H1 (cell line): Measurements from ENCODE around the gene MYH10. TPM values are rescaled to one million over a fixed set of nuclear protein-coding genes. Genes with fewer than 3 reads are reported as not detected.

ENCODE experiments used
- CTCF ChIA-PET: fragments of 300-600 bp; sonication (Branson Sonifier 250); formaldehyde crosslinking; loops from one replicate; lab custom pipeline; 2021; ENCODE audit not compliant: partially characterized antibody; lab: Charles Lee
- POLR2A ChIA-PET: fragments of 300-600 bp; sonication (Branson Sonifier 250); formaldehyde crosslinking; loops from one replicate; lab custom pipeline; 2021; ENCODE audit warnings: inconsistent platforms; ENCODE audit not compliant: partially characterized antibody; lab: Charles Lee
- DNase-seq, 2 experiments: peaks; one replicate each; pipeline versions ENCODE4 v3.0.0 to v3.0.0-alpha.2; 2010 to 2022; ENCODE audit warnings: low spot score in 2 of 2, low read depth in 1 of 2, mixed read lengths in 1 of 2
- FAIRE-seq: peaks from 2 replicates; lab custom pipeline; 2011; peaks lifted over from hg19 to GRCh38; lab: Jason Lieb, UNC
- H2AFZ ChIP-seq: 2 replicates; pipeline ENCODE4 v1.8.1; 2012; ENCODE audit warnings: low read length, inconsistent platforms
- H2AK5ac ChIP-seq: 2 replicates; pipeline ENCODE4 v1.6.1; 2013; ENCODE audit warnings: low read depth, low read length
- H2BK120ac ChIP-seq: replicated peaks from 2 replicates; pipeline ENCODE3; 2013; ENCODE audit warnings: low read depth, low read length, inconsistent platforms
- H2BK12ac ChIP-seq: 2 replicates; pipeline ENCODE4 v1.6.1; 2013; ENCODE audit warnings: low read depth, low read length
- H2BK15ac ChIP-seq: 2 replicates; pipeline ENCODE4 v1.6.1; 2013; ENCODE audit warnings: low read length
- H2BK20ac ChIP-seq: 2 replicates; pipeline ENCODE4 v1.6.1; 2013; ENCODE audit warnings: low read length
- H2BK5ac ChIP-seq: 2 replicates; pipeline ENCODE4 v1.6.1; 2013; ENCODE audit warnings: low read depth, low read length
- H3K14ac ChIP-seq: 2 replicates; pipeline ENCODE4 v1.6.1; 2013; ENCODE audit warnings: inconsistent platforms; ENCODE audit not compliant: insufficient read length
- H3K18ac ChIP-seq: 2 replicates; pipeline ENCODE4 v1.6.1; 2013; ENCODE audit warnings: low read length; ENCODE audit errors: extremely low read depth
- H3K23ac ChIP-seq: 2 replicates; pipeline ENCODE4 v1.6.1; 2013; ENCODE audit warnings: inconsistent platforms; ENCODE audit not compliant: insufficient read length
- H3K23me2 ChIP-seq: 2 replicates; pipeline ENCODE4 v1.6.1; 2013; ENCODE audit warnings: low read depth, low read length
- H3K27ac ChIP-seq: 2 replicates; pipeline ENCODE4 v1.6.1; 2011; ENCODE audit warnings: low read depth, low read length, inconsistent platforms
- H3K27me3 ChIP-seq, 4 experiments: replicated peaks in 1 of 4; 1 replicate in 1 of 4; 2 replicates in 3 of 4; pipeline versions ENCODE4 v1.6.1 to v1.8.1; 2011 to 2013; ENCODE audit warnings: low read length in 3 of 4, mild to moderate bottlenecking in 3 of 4, inconsistent platforms in 2 of 4, mixed read lengths in 2 of 4, moderate library complexity in 1 of 4; ENCODE audit not compliant: control insufficient read depth in 3 of 4, insufficient read depth in 3 of 4; ENCODE audit errors: extremely low read depth in 1 of 4
- H3K36me3 ChIP-seq, 4 experiments: 2 replicates each; pipeline versions ENCODE4 v1.6.1 to v1.8.1; 2011 to 2013; ENCODE audit warnings: mild to moderate bottlenecking in 4 of 4, low read length in 3 of 4, moderate library complexity in 2 of 4, control low read depth in 1 of 4, inconsistent platforms in 1 of 4; ENCODE audit not compliant: insufficient read depth in 4 of 4, control insufficient read depth in 2 of 4
- H3K4ac ChIP-seq: replicated peaks from 2 replicates; pipeline ENCODE3; 2013; ENCODE audit warnings: low read length, low read depth, mixed read lengths, inconsistent platforms; ENCODE audit not compliant: insufficient read length
- H3K4me1 ChIP-seq, 4 experiments: replicated peaks in 1 of 4; 1 replicate in 1 of 4; 2 replicates in 3 of 4; pipeline versions ENCODE4 v1.6.1 to v1.8.1; 2011 to 2013; ENCODE audit warnings: low read length in 3 of 4, inconsistent platforms in 2 of 4, mixed read lengths in 1 of 4; ENCODE audit not compliant: insufficient read depth in 4 of 4, control insufficient read depth in 3 of 4
- H3K4me2 ChIP-seq, 2 experiments: 2 replicates each; pipeline versions ENCODE4 v1.6.1 to v1.8.1; 2011 to 2013; ENCODE audit warnings: low read depth in 2 of 2, low read length in 2 of 2, control low read depth in 1 of 2, inconsistent platforms in 1 of 2, mild to moderate bottlenecking in 1 of 2; ENCODE audit not compliant: insufficient read depth in 1 of 2
- H3K4me3 ChIP-seq, 4 experiments: fragments of 200-600, 300-600 bp in 1 of 4; sonication (generic), shearing (Covaris generic), sonication (Bioruptor Twin) in 1 of 4; 2 replicates each; pipeline versions ENCODE4 v1.5.1 to v1.8.1; 2011 to 2016; ENCODE audit warnings: low read length in 4 of 4, low read depth in 3 of 4, control low read depth in 2 of 4, inconsistent platforms in 2 of 4, mild to moderate bottlenecking in 2 of 4, mixed read lengths in 1 of 4, moderate library complexity in 1 of 4; ENCODE audit not compliant: insufficient read depth in 2 of 4; ENCODE audit errors: extremely low read depth in 1 of 4
- H3K56ac ChIP-seq: replicated peaks from 2 replicates; pipeline ENCODE3; 2013; ENCODE audit warnings: low read depth, mild to moderate bottlenecking, mixed read lengths, low read length, inconsistent platforms; ENCODE audit not compliant: insufficient read length
- H3K79me1 ChIP-seq: 2 replicates; pipeline ENCODE4 v1.6.1; 2013; ENCODE audit warnings: low read depth, low read length, control low read depth
- H3K79me2 ChIP-seq, 2 experiments: 2 replicates each; pipeline versions ENCODE4 v1.6.1 to v1.8.1; 2012 to 2013; ENCODE audit warnings: low read length in 2 of 2, mild to moderate bottlenecking in 2 of 2, inconsistent platforms in 1 of 2; ENCODE audit not compliant: insufficient read depth in 2 of 2, control insufficient read depth in 1 of 2
- H3K9ac ChIP-seq, 4 experiments: replicated peaks in 1 of 4; 1 replicate in 1 of 4; 2 replicates in 3 of 4; pipeline versions ENCODE4 v1.6.1 to v1.8.1; 2011 to 2013; ENCODE audit warnings: low read depth in 3 of 4, low read length in 3 of 4, control low read depth in 2 of 4, mild to moderate bottlenecking in 2 of 4, moderate library complexity in 2 of 4, inconsistent platforms in 1 of 4; ENCODE audit errors: extremely low read depth in 1 of 4
- H3K9me3 ChIP-seq, 2 experiments: 2 replicates each; pipeline versions ENCODE4 v1.6.1 to v1.8.1; 2012 to 2013; ENCODE audit warnings: mild to moderate bottlenecking in 2 of 2, moderate library complexity in 2 of 2, control low read depth in 1 of 2, inconsistent platforms in 1 of 2, low read depth in 1 of 2, low read length in 1 of 2, mixed read lengths in 1 of 2; ENCODE audit not compliant: insufficient read depth in 2 of 2
- H4K20me1 ChIP-seq, 2 experiments: replicated peaks in 1 of 2; 2 replicates each; pipeline versions ENCODE3 to v1.8.1; 2011 to 2013; ENCODE audit warnings: inconsistent platforms in 2 of 2, low read length in 2 of 2, mild to moderate bottlenecking in 1 of 2; ENCODE audit not compliant: insufficient read depth in 2 of 2, control insufficient read depth in 1 of 2
- H4K5ac ChIP-seq: 2 replicates; pipeline ENCODE4 v1.6.1; 2013; ENCODE audit warnings: low read length, low read depth, mixed read lengths, inconsistent platforms; ENCODE audit not compliant: insufficient read length
- H4K8ac ChIP-seq: 2 replicates; pipeline ENCODE4 v1.8.0; 2013; ENCODE audit warnings: mild to moderate bottlenecking, moderate library complexity, low read length, inconsistent platforms; ENCODE audit not compliant: insufficient read depth; ENCODE audit errors: extremely low read depth
- H4K91ac ChIP-seq: replicated peaks from 2 replicates; pipeline ENCODE3; 2013; ENCODE audit warnings: low read length, mixed read lengths, inconsistent platforms; ENCODE audit not compliant: insufficient read length
- GTF2F1 ChIP-seq: IDR thresholded peaks from 2 replicates; pipeline ENCODE4 v1.6.1; 2012; ENCODE audit warnings: low read depth, low read length, improper control_type of control experiment, borderline replicate concordance
- POU5F1 ChIP-seq: IDR thresholded peaks from 2 replicates; pipeline ENCODE4 v1.6.1; 2011; ENCODE audit warnings: low read depth, mild to moderate bottlenecking, low read length, moderate library complexity
- TAF7 ChIP-seq: optimal IDR thresholded peaks from 2 replicates; pipeline ENCODE3; 2011; ENCODE audit warnings: low read depth, mild to moderate bottlenecking, inconsistent platforms, low read length, moderate library complexity, borderline replicate concordance
- WGBS, 2 experiments: shearing (Covaris generic) in 1 of 2; methylation state at CpG; one replicate each; pipeline versions ENCODE4 v1.1.6 to v1.1.7; 2013 to 2015; ENCODE audit warnings: low lambda C conversion rate in 2 of 2, mixed read lengths in 2 of 2, inconsistent platforms in 1 of 2, low coverage in 1 of 2, missing lambda C conversion rate in 1 of 2; ENCODE audit not compliant: insufficient replicate concordance in 2 of 2, insufficient coverage in 1 of 2, insufficient read length in 1 of 2; ENCODE audit errors: extremely low coverage in 1 of 2, missing lambda C conversion rate in 1 of 2; 5-methylcytosine and 5-hydroxymethylcytosine counted together
- polyA plus RNA-seq, 7 experiments: library from polyadenylated mRNA; depleted of rRNA in 3 of 7; stranded (reverse) in 5 of 7; unstranded in 2 of 7; fragments of >200 nt in 5 of 7; fragments of 200-250 nt in 2 of 7; gene quantifications; 1 replicate in 5 of 7; 2 replicates in 1 of 7; 4 replicates in 1 of 7; pipeline versions ENCODE4 v1.2.1 to v1.2.3, GENCODE V29; 2011 to 2013; ENCODE audit warnings: missing spikeins in 2 of 7, mixed read lengths in 2 of 7
- total RNA-seq: library from RNA; stranded (reverse); fragmentation: NEBNext Ultra II Directional; extraction: Animal tissue kit (Norgen Biotek cat#: 25700); gene quantifications from 2 replicates; pipeline ENCODE4 v1.2.1, GENCODE V29; 2021

The MYH10 gene
- total and polyA plus RNA-seq, 2 of the 8 experiments (the other 6 are each of a cell fraction or from before 2014, with no cell fraction given) = 64.1 to 289 TPM

DNA sequence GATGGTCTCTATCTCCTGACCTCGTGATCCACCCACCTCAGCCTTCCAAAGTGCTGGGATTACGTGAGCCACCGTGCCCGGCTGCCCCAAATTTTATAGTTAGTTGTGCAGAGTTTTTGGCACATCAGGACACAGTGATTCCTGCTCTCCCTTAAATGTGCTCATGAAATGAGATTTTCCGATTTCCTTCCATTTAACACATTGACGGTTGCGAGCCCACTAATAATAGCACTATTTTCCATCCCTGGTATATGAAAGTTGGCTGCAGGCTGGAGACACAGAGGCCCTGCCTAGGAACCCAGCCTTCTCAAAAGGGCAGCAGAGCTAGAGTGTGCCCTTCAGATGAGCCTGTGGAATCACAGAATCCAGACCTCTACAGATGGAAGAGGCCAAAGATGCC is 17.4 kb upstream of the MYH10 start:
- no peak for DNase-seq
- H3K79me2 ChIP-seq = no peaks in the 10 kb centered on the region
- TF ChIP-seq GTF2F1 (no peak), TAF7 (no peak), POU5F1 (no peak)
- H2AK5ac ChIP-seq = no peak overlapping the region
- H2BK5ac ChIP-seq = no peak overlapping the region
- H3K27ac ChIP-seq = no peak overlapping the region
- no peak overlapping the region for H3K4me3 ChIP-seq
- H2BK20ac ChIP-seq = no peak overlapping the region
- no peak overlapping the region for H3K18ac ChIP-seq
- H3K4me1 ChIP-seq = no peaks in the 10 kb centered on the region
- no peak overlapping the region for H2BK120ac ChIP-seq
- H3K56ac ChIP-seq = no peak overlapping the region
- CTCF ChIA-PET = interaction anchor here (0.6 to 1.1 kb wide), 2 partner anchors 13 to 26 kb away, joined by 3 read pairs; no protein-coding TSS in a partner anchor
- no peaks in the 10 kb centered on the region for H3K9me3 ChIP-seq
- H4K20me1 ChIP-seq = no peaks in the 10 kb centered on the region
- no peak overlapping the region for H3K14ac ChIP-seq
- no peak for FAIRE-seq
- no peak overlapping the region for H4K5ac ChIP-seq
- H2AFZ ChIP-seq = no peak overlapping the region
- no peaks in the 10 kb centered on the region for H3K79me1 ChIP-seq
- no peak overlapping the region for H4K8ac ChIP-seq
- H3K23ac ChIP-seq = no peak overlapping the region
- no peak overlapping the region for H3K4me2 ChIP-seq
- H3K27me3 ChIP-seq = no peaks in the 10 kb centered on the region
- H3K23me2 ChIP-seq = no peaks in the 10 kb centered on the region
- no peak overlapping the region for H3K4ac ChIP-seq
- 90% methylated on average over 7 of the region's 7 CpGs; no CpG with 5 or more reads in 1 of the 2 experiments for WGBS, 2 experiments
- H2BK15ac ChIP-seq = no peak overlapping the region
- no peak overlapping the region for H3K9ac ChIP-seq
- POLR2A ChIA-PET = interaction anchor here (1.1 to 1.8 kb wide), 3 partner anchors 12 to 17 kb away, joined by 3 to 4 read pairs (median 4); partner anchors contain the start of gene MYH10
- H4K91ac ChIP-seq = no peak overlapping the region
- no peak overlapping the region for H2BK12ac ChIP-seq
- H3K36me3 ChIP-seq = no peaks in the 10 kb centered on the region
